Mucosa of descending colon (tissue), 3 donors: ENCODE results near the gene KRT31. TPM values are rescaled to one million over a fixed set of nuclear protein-coding genes. Genes with fewer than 3 reads are reported as not detected.

Experiments
- ATAC-seq: fragments of 200-7000 bp; cut with Tn5 transposase; one replicate; pipeline ENCODE4 v1.9.1; 2020; ENCODE audit warnings: mild to moderate bottlenecking, moderate library complexity
- DNase-seq, 3 donors: peaks; one replicate each; pipeline ENCODE4 v3.0.0-alpha.2; 2020
- H3K36me3 ChIP-seq: fragments of 200-600 bp; one replicate; pipeline ENCODE4 v1.8.0; 2021; ENCODE audit warnings: low read depth, mild to moderate bottlenecking
- H3K4me1 ChIP-seq: fragments of 200-600 bp; one replicate; pipeline ENCODE4 v1.8.0; 2021; ENCODE audit warnings: low read depth, mild to moderate bottlenecking
- H3K4me3 ChIP-seq: fragments of 200-600 bp; one replicate; pipeline ENCODE4 v1.8.0; 2021; ENCODE audit warnings: mild to moderate bottlenecking
- H3K9me3 ChIP-seq: fragments of 200-600 bp; one replicate; pipeline ENCODE4 v1.8.0; 2021; ENCODE audit warnings: mild to moderate bottlenecking
- CTCF ChIP-seq: fragments of 200-600 bp; IDR thresholded peaks from one replicate; pipeline ENCODE4 v1.8.0; 2022; ENCODE audit warnings: antibody characterized with exemption, mild to moderate bottlenecking
- intact Hi-C, 2 donors: fragments of 100-400 bp; cut with DNase I in 1 of 2; cut with micrococcal nuclease in 1 of 2; formaldehyde crosslinking; loops; one replicate each; pipeline versions ENCODE4 v1.11.0 to v1.11.1; 2022; cut with DNase I, micrococcal nuclease
- total RNA-seq, 3 donors: library from RNA; stranded (reverse); fragmentation: NEBNext Ultra II Directional in 2 of 3; extraction: Animal tissue kit (Norgen Biotek cat#: 25700) in 2 of 3; gene quantifications; one replicate each; pipeline versions ENCODE4 v1.2.1 to v1.2.4, GENCODE V29; 2021 to 2023
- donor health status: DM: no; HTN: no; CAD: no; lungs with moderate emphysema.
- donor health status: DM: no; HTN: no; CAD: no.
- donor health status: DM: no; HTN: yes; CAD: no.

Gene KRT31
- total RNA-seq, 3 donors from 2014 or later, result not detected

- Histone ChIP-seq H3K4me1 (no peaks in the 10 kb centered on the region), H3K4me3 (no peak overlapping the region), H3K36me3 (no peaks in the 10 kb centered on the region), H3K9me3 (no peaks in the 10 kb centered on the region)
- TF ChIP-seq CTCF, result no peak
- no peak for DNase-seq
- intact Hi-C loops, result no loop called here
- ATAC-seq, result no peak
These were observed 16.0 kb upstream of the KRT31 start for GRCh38 chr17:41413353-41413957.

- TF ChIP-seq CTCF, result no peak
- intact Hi-C loops, result no loop called here
- DNase-seq, result no peak
- H3K9me3 ChIP-seq, result no peaks in the 10 kb centered on the region
- no peaks in the 10 kb centered on the region for H3K36me3 ChIP-seq
- H3K4me3 ChIP-seq, result no peak overlapping the region
- no peak for ATAC-seq
- H3K4me1 ChIP-seq, result no peaks in the 10 kb centered on the region
These were observed 13.8 kb upstream of the KRT31 start for GRCh38 chr17:41411072-41411840.

GRCh38 chr17:41407226-41407625, 9.8 kb upstream of the KRT31 start:
- intact Hi-C loops, result no loop called here
- ATAC-seq, result no peak
- Histone ChIP-seq H3K4me3 (no peak overlapping the region), H3K36me3 (no peaks in the 10 kb centered on the region), H3K9me3 (no peaks in the 10 kb centered on the region), H3K4me1 (no peaks in the 10 kb centered on the region)
- TF ChIP-seq CTCF, result no peak
- DNase-seq, result no peak

- Histone ChIP-seq H3K9me3 (no peaks in the 10 kb centered on the region), H3K36me3 (no peaks in the 10 kb centered on the region), H3K4me3 (no peak overlapping the region), H3K4me1 (no peaks in the 10 kb centered on the region)
- ATAC-seq, result no peak
- no peak for DNase-seq
- no peak for TF ChIP-seq CTCF
- intact Hi-C loops, result no loop called here
These were observed 8.8 kb upstream of the KRT31 start for GRCh38 chr17:41406205-41406604.

GRCh38 chr17:41404024-41404671, 6.7 kb upstream of the KRT31 start:
- H3K4me1 ChIP-seq, result no peaks in the 10 kb centered on the region
- DNase-seq (no peak), ATAC-seq (no peak)
- intact Hi-C loops, result no loop called here
- H3K4me3 ChIP-seq, result no peak overlapping the region
- no peak for TF ChIP-seq CTCF
- H3K36me3 ChIP-seq, result no peaks in the 10 kb centered on the region
- H3K9me3 ChIP-seq, result no peaks in the 10 kb centered on the region
